ENCODE data around the gene RAB40AL.
"Not testable (repeated sequence)": the region's sequence is repeated elsewhere in the genome, so short reads cannot be mapped to it uniquely, and the experiment has no call there.

The RAB40AL gene

GRCh38 chrX:102936972-102937371, at the start of gene RAB40AL:
Gene RAB40AL (plus strand): TSS chrX:102937272. CDS start chrX:102937319, 47 bp downstream.
- DNase-seq (ENCODE audit: low read depth) = not testable (repeated sequence)

DNA sequence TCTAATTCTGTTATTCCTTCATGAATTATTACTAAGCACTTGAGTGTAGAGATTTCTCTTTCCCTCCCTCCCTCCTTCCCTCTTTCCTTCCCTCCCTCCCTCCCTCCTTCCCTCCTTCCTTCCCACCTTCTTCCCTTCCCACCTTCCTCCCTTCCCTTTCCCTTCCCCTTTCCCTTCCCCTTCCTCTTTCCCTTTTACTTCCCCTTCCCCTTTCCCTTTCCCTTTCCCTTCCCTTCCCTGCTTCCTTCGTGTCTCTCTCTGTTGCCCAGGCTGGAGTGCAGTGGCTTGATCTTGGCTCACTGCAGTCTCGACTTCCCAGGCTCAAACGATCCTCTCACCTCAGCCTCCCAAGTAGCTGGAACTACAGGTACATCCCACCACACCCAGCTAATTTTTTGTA, 49.4 kb upstream of the RAB40AL start:
- no peak for DNase-seq (ENCODE audit: low read depth)

DNA sequence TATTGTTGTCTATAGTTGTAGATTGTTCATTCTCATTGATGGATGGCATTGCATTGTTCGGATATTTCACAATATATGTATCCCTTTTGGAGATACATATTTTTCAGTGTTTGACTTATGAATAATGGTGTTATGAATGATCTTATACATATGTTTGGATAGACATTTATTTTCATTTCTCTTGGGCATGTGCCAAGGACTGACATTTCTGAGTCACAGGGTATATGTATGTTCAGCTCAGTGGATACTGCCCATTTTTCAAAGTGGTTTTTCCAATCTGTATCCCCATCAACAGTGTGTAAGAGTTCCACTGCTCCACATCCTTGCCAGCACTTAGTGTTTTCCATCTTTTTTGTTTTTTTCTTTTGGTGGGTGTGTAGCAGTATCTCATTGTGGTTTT, 45.0 kb upstream of the RAB40AL start:
- no peak for DNase-seq (ENCODE audit: low read depth)

DNA sequence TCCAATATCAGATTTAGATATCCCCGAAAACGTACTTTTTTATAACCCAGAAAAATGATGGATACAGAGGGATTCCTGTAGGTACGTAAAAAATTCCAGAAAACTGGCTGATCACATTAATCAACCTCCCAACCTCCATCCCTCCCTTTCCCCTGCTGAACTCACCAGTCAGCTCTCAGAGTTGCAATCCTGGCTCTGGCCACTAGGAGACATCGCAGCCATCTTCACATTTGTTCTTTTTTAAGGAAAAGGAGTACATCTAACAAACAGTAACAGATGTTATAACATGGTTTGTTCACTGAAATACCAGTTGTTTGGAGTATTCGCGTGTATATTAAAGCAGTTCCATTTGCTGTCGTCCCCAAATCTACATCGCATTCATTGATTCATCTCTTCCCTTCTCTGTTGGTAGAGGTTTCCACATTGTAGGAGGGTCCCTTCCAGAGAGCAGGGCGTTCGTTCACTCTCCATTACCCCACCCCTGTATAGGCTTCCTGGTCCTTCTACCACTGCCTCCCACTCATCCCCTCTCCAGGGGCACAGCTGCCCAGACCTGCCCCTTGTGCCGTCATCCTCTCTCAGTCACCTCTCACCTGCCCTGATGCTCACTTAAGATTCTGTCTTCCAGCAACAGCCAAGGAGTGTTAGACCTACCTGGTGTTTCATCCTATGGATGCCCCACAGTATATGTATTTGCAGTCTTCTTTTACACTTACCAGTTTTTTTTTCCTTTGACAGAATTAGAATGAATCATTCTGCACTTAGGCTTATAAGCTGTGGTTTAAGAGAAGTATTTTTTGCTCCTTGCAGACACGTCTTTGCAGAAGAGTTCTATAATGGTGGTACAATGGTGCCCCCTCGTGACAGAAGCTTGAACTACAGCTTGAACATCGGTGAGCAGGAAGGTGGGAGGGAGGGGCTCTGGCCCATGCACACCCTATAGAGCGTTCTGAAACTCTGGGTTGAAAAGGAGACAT, 36.8 kb upstream of the RAB40AL start:
- peak; percentile 40 for DNase-seq (ENCODE audit: low read depth)

DNA sequence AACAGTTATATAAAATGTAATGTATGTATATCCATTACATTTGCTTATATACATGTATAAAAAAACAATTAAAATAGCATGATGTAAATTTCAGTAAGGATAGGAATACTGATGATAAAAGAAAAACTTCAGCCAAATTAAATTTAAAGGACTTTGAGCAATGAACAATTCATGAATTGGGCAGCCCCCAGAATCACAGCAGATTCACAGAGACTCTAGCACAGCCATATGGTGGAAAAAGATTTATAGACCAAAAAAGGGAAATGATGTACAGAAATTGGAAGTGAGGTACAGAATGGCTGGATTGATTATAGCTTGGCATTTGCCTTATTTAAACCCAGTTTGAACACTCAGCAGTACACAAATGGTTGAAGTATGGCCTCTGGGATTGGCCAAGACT, 34.7 kb upstream of the RAB40AL start:
- no peak for DNase-seq (ENCODE audit: low read depth)

GRCh38 chrX:102930990-102931756, 5.9 kb upstream of the RAB40AL start:
- no peak for DNase-seq (ENCODE audit: low read depth)

DNA sequence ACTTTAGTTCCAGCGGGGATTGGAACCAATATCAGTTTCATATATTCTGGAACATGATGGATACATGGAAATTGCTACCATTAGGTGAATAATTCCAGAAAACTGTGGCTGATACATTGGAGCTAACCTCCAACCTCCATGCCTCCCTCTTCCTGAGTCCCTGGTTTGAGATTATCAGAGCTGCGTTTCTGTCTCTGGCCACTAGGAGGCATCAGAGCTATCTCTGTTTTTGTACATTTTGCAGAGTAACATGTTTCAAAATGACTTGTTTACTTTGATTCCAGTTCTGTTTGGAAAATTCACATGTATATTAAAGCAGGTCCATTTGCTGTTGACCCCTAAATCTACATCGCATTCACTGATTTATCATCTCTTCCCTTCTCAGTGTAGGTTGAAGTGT, 2.4 kb upstream of the RAB40AL start:
- DNase-seq (ENCODE audit: low read depth) = no peak

DNA sequence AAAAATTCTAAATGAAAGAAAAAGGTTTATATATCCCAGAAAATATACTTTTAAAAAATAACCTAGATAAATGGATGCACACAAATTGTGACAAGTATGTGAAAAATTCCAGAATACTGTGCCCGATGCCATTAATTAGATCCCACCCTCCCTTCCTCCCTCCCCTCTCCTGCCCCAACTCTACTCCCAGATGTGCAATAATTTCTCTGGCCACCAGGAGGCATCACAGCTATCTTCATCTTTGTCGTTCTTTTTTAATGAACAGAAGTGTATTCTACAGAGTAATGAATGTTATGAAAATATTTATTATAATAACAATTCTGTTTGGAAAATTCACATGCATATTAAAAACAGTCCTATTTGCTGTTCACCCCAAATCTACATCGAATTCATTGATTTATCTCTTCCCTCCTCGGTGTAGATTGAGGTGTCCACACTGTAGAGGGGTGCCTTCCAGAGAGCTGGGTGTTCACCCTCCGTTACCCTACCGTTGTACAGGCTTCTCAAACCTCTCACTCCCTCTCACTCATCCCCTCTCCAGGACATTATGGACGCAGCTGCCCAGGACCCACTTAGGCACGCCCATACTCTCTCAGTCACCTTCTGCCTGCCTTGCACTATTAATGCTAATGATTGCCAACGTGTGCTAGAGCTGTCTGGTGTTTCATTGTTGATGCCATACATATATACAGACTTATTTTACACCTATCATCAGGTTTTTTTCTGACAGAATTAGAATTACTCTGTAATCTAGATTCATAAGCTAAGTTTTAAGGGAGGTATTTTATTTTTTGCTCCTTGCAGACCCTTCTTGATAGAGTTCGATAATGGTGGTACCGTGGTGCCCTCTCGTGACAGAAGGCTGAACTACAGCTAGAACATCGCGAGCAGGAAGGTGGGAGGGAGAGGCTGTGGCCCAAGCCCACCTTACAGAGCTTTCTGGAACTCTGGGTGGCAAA, 14.1 kb downstream of the RAB40AL start:
- DNase-seq (ENCODE audit: low read depth) = peak; percentile 21

GRCh38 chrX:102957751-102958150, 20.7 kb downstream of the RAB40AL start:
- DNase-seq (ENCODE audit: low read depth) = no peak

DNA sequence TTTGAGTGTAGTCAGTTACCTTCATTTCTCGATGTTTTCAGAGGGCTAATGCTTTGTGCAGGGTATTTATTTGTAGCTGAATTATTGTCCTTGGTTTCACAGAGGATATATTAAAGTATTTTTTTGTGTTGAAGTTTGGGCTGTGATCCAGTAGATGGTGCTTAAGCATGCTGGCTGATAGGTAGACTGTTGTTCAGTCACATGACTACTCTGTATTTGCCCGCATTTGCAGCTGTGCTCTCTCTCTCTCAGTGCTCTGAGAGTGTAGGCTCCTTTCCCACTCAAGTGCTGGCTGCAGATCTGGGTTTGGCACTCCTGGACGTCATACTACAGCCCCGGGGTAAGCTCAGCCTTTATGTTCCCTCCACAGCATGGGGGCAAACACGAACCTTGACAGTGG, 21.7 kb downstream of the RAB40AL start:
- DNase-seq (ENCODE audit: low read depth) = no peak

- DNase-seq (ENCODE audit: low read depth) = no peak
Measured at GRCh38 chrX:102959471-102959870, 22.4 kb downstream of the RAB40AL start.

DNA sequence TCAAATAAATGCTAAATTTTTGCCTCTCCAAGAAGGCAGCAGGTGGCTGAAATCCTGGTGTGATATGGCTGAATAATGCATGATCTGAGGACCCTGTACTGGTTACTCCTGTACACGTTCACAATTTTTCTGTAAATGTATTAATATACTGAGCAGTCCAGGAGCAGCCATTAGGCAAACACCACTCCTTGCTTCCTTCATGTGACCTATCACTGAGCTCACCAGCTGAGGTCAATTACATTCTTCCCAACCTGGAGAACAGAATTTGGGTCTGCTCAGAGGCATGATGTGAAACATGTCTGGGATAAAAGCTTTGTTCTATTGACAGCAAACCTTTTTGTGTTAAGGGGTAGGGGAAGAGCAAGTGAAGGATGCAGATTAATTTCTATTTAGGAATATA, 26.9 kb downstream of the RAB40AL start:
- no peak for DNase-seq (ENCODE audit: low read depth)

DNA sequence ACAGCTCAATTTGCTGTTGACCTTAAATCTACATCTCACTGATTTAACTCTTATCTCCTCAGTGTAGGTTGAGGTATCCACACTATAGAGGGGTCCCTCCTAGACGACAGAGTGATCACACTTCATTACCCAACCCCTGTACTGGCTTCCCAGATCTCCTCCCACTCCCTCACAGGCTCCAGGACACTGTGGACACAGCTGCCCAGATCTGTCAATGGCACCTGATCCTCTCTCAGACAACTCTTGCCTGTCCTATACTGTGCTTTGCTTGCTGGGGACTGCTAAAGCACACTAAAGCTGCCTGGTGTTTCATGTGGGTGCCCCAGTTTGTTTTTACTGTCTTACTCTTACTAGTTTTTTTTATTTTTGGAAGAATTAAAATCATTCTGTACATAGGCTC, 27.9 kb downstream of the RAB40AL start:
- DNase-seq (ENCODE audit: low read depth) = no peak

GRCh38 chrX:102966701-102967100, 29.6 kb downstream of the RAB40AL start:
- no peak for DNase-seq (ENCODE audit: low read depth)

DNA sequence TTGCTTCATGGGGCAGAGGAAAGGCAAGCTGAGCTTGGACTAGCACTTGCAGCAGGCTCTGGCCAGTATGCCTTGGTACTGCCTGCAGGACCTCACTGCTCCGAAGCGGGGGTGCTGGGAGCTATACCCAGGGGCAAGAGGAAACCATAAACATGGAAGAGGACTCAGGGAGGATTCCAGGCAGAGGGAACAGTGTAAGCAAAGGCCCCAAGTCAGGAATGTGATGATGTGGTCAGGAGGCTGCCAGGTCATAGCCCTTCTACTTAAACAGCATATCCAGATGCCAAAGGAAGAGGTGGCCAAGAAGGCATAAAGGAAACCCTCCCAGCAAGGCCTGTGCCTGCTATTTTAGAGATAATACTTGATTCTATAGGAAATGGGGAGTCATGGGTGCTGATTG, 31.1 kb downstream of the RAB40AL start:
- DNase-seq (ENCODE audit: low read depth) = no peak

DNA sequence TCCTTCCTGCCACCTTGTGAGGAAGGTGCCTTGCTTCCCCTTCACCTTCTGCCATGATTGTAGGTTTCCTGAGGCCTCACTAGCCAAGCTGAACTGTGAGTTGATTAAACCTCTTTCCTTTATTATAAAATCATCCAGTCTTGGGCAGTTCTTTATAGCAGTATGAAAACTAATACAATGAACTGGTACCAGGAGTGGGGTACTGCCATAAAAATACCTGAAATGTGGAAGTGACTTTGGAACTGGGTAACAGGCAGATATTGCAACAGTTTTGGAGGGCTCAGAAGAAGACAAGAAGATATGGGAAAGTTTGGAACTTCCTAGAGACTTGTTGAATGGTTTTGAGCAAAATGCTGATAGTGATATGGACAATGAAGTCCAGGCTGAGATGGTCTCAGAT, 34.5 kb downstream of the RAB40AL start:
- not testable (repeated sequence) for DNase-seq (ENCODE audit: low read depth)

DNA sequence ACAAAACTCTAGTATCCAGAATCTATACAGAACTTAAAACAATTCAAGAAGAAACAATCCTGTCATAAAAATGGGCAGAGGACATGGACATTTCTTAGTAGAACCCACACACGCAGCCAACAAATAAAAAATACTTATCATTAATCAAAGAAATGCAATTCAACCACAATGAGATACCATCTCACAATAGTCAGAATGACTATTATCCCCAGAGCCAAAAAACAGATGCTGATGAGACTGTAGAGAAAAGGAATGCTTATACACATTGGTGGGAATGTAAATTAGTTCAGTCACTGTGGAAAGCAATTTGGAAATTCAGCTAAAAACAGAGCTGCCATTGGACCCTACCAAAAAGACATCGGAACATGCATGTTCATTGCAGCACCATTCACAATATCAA, 37.9 kb downstream of the RAB40AL start:
- DNase-seq (ENCODE audit: low read depth) = no peak

DNA sequence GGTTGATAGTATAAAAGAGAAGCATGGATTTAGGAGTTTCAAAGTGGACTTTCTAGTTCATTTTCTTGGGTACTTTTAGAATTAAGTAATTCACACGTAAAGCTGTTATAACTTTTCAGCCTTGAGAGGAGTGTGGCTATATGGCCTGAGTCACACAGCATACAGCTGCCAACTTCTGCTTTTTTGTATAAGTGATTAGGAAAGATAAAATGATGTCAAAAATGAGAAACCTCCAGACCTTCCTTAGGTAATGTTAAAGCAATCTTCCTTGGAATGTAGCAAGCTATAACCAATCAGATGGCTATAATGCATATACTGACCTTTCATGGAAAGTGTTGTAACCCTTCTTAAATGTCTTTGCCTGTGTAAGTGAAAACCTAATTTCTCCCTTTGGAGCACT, 39.2 kb downstream of the RAB40AL start:
- no peak for DNase-seq (ENCODE audit: low read depth)

- no peak for DNase-seq (ENCODE audit: low read depth)
Measured at GRCh38 chrX:102976793-102977495, 39.9 kb downstream of the RAB40AL start.

GRCh38 chrX:102978594-102978993, 41.5 kb downstream of the RAB40AL start:
- no peak for DNase-seq (ENCODE audit: low read depth)

- no peak for DNase-seq (ENCODE audit: low read depth)
Measured at GRCh38 chrX:102979536-102979935, 42.5 kb downstream of the RAB40AL start.

All from stimulated activated CD8-positive, alpha-beta memory T cell treated with anti-CD3 and anti-CD28 coated beads, Interleukin-15, amount 100 ng/mL, for 1 hour (primary cell).